OCI-LY7 (cell line): Measurements from ENCODE around the gene FAM32A. TPM values are rescaled to one million over a fixed set of nuclear protein-coding genes. Genes with fewer than 3 reads are reported as not detected.

ENCODE experiments used
- BruUV-seq: library from RNA; stranded (reverse); fragments of 400-500 nt; replicated peaks from 2 replicates; lab custom pipeline; 2021; lab: Mats Ljungman, UMichigan
- CTCF ChIA-PET: fragments of 300-600 bp; sonication (Branson Sonifier 250); formaldehyde crosslinking; loops from one replicate; lab custom pipeline; 2022; ENCODE audit warnings: antibody characterized with exemption; ENCODE audit not compliant: unreplicated experiment; lab: Charles Lee
- POLR2A ChIA-PET: fragments of 300-600 bp; sonication (Branson Sonifier 250); formaldehyde crosslinking; loops from one replicate; lab custom pipeline; 2022; ENCODE audit warnings: antibody characterized with exemption; lab: Charles Lee
- DNase-seq: peaks from one replicate; pipeline ENCODE4 v3.0.0-alpha.2; 2015; ENCODE audit warnings: low spot score
- H2AFZ ChIP-seq: fragments of 200-600 bp; sonication (generic), shearing (Covaris generic); 2 replicates; pipeline ENCODE4 v1.6.1; 2014; ENCODE audit warnings: mild to moderate bottlenecking, antibody characterized with exemption, low read length, moderate library complexity
- H3K27ac ChIP-seq: fragments of 200-600 bp; sonication (generic); 2 replicates; pipeline ENCODE4 v1.5.1; 2014; ENCODE audit warnings: mixed run types, low read depth, mild to moderate bottlenecking, moderate library complexity, low read length, inconsistent platforms; ENCODE audit not compliant: poor library complexity, severe bottlenecking
- H3K36me3 ChIP-seq: fragments of 200-600 bp; sonication (generic); 2 replicates; pipeline ENCODE4 v1.6.1; 2014; ENCODE audit warnings: mild to moderate bottlenecking, antibody characterized with exemption, low read length, moderate library complexity, mixed read lengths; ENCODE audit not compliant: insufficient read depth
- H3K4me1 ChIP-seq: fragments of 200-600 bp; sonication (generic); 2 replicates; pipeline ENCODE4 v1.5.1; 2014; ENCODE audit warnings: mild to moderate bottlenecking, low read length; ENCODE audit not compliant: insufficient read depth, poor library complexity, severe bottlenecking
- H3K4me2 ChIP-seq: fragments of 200-600 bp; sonication (generic); 2 replicates; pipeline ENCODE4 v1.6.1; 2014; ENCODE audit warnings: mild to moderate bottlenecking, low read length
- H3K4me3 ChIP-seq: fragments of 200-600 bp; sonication (generic); 2 replicates; pipeline ENCODE4 v1.5.1; 2014; ENCODE audit warnings: mild to moderate bottlenecking, low read depth, low read length; ENCODE audit not compliant: poor library complexity, severe bottlenecking
- H3K79me2 ChIP-seq: fragments of 200-600 bp; sonication (generic); 2 replicates; pipeline ENCODE4 v1.6.1; 2016; ENCODE audit warnings: low read depth, mild to moderate bottlenecking, low read length, moderate library complexity, mixed read lengths; ENCODE audit not compliant: insufficient read depth
- H3K9me2 ChIP-seq: fragments of 200-600 bp; sonication (generic); 2 replicates; pipeline ENCODE4 v1.6.1; 2016; ENCODE audit warnings: mild to moderate bottlenecking, low read length, mixed read lengths; ENCODE audit not compliant: insufficient read depth
- H3K9me3 ChIP-seq: fragments of 200-600 bp; sonication (generic); 2 replicates; pipeline ENCODE4 v1.6.1; 2014; ENCODE audit warnings: mild to moderate bottlenecking, mixed run types, low read length, mixed read lengths
- H4K20me1 ChIP-seq: fragments of 200-600 bp; sonication (generic); 2 replicates; pipeline ENCODE4 v1.6.1; 2014; ENCODE audit warnings: mild to moderate bottlenecking, antibody characterized with exemption, low read length, moderate library complexity, mixed read lengths; ENCODE audit not compliant: insufficient read depth
- CTCF ChIP-seq: fragments of 200-600 bp; sonication (generic); conservative IDR thresholded peaks from 2 replicates; pipeline ENCODE4 v1.5.1; 2014; ENCODE audit warnings: mild to moderate bottlenecking, antibody characterized with exemption, low read length, moderate library complexity, mixed read lengths
- EZH2phosphoT487 ChIP-seq: fragments of 200-600 bp; sonication (generic); IDR thresholded peaks from 2 replicates; pipeline ENCODE4 v1.6.1; 2018; ENCODE audit warnings: low read depth, borderline replicate concordance, mild to moderate bottlenecking, mixed run types, antibody characterized with exemption, low read length, moderate library complexity, mixed read lengths
- intact Hi-C: fragments of 100-400 bp; cut with micrococcal nuclease; formaldehyde crosslinking; loops from one replicate; pipeline ENCODE4 v1.10.0; 2022; ENCODE audit not compliant: unreplicated experiment
- total RNA-seq, 2 experiments: library from RNA; depleted of rRNA in 1 of 2; stranded (reverse); fragments of >200 nt in 1 of 2; shearing (Covaris generic) in 1 of 2; gene quantifications; 2 replicates each; pipeline ENCODE4 v1.2.3, GENCODE V29; 2014 to 2022

Gene FAM32A
- total RNA-seq, 2 experiments from 2014 or later = 64.5 to 71.0 TPM

- no peak overlapping the region for H3K4me2 ChIP-seq
- no TSS peak for BruUV-seq
- no peak for DNase-seq
- ChIA-PET CTCF (no interaction called here), POLR2A (interaction anchor here (0.5 kb wide), 1 partner anchor 16 kb away, joined by 3 read pairs; no protein-coding TSS in a partner anchor)
- no peak overlapping the region for H3K27ac ChIP-seq
- no peaks in the 10 kb centered on the region for H3K4me1 ChIP-seq
- H3K9me3 ChIP-seq = peaks cover 24% of the 10 kb centered on the region
- no peak for TF ChIP-seq EZH2phosphoT487
- TF ChIP-seq CTCF = no peak
- H3K4me3 ChIP-seq = no peak overlapping the region
- peaks cover 93% of the 10 kb centered on the region for H3K36me3 ChIP-seq
- H2AFZ ChIP-seq = no peak overlapping the region
- intact Hi-C loops = no loop called here
- H4K20me1 ChIP-seq = no peaks in the 10 kb centered on the region
- H3K79me2 ChIP-seq = peaks cover 7% of the 10 kb centered on the region
- no peaks in the 10 kb centered on the region for H3K9me2 ChIP-seq
These were observed 32.7 kb downstream of the FAM32A start for GRCh38 chr19:16217716-16218451.

DNA sequence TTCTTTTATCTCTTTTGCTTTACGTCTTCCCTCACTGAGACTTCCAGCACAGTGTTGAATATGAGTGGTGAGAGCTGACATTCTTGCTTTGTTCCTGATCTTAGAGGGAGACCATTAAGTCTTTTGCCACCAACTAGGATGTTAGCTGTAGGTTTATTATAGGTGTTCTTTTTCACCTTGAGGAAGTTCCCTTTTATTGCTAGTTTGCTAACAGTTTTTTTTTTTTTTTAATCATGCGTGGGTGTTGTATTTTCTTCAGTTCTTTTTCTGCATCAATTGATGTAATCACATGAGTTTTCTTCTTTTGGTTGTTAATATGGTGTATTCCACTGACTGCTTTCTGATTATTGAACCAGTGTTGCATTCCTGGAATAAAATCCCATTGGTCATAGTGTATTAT is 33.6 kb downstream of the FAM32A start:
- no peaks in the 10 kb centered on the region for H3K9me2 ChIP-seq
- BruUV-seq = no TSS peak
- no peaks in the 10 kb centered on the region for H3K79me2 ChIP-seq
- CTCF ChIA-PET = no interaction called here
- no peak overlapping the region for H3K27ac ChIP-seq
- peaks cover 24% of the 10 kb centered on the region for H3K9me3 ChIP-seq
- TF ChIP-seq CTCF (no peak), EZH2phosphoT487 (no peak)
- H3K4me3 ChIP-seq = no peak overlapping the region
- H3K36me3 ChIP-seq = peaks cover 93% of the 10 kb centered on the region
- POLR2A ChIA-PET = no interaction called here
- no peak overlapping the region for H2AFZ ChIP-seq
- H3K4me1 ChIP-seq = no peaks in the 10 kb centered on the region
- H4K20me1 ChIP-seq = no peaks in the 10 kb centered on the region
- H3K4me2 ChIP-seq = no peak overlapping the region
- no peak for DNase-seq
- intact Hi-C loops = no loop called here

DNA sequence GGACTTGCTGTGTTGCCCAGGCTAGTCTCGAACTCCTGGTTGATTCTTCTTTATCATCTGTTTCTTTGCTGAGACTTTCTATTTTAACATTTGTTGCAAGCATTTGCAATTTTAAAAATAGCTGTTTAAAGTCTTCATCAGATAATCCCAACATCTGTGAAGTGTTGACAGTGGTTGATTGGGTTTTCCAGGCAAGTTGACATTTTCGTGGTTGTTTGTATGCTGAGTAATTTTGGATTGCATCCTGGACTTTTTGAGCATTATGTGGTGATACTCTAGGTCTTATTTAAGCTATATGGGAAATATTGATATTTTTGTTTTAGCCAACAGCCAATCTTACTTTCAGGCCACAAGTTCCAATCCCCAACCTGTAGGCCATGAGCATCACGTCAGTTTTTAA is 37.6 kb downstream of the FAM32A start:
- Histone ChIP-seq H3K27ac (no peak overlapping the region), H3K9me2 (no peaks in the 10 kb centered on the region), H3K79me2 (no peaks in the 10 kb centered on the region), H4K20me1 (no peaks in the 10 kb centered on the region), H3K4me2 (no peak overlapping the region), H3K9me3 (peaks cover 24% of the 10 kb centered on the region), H2AFZ (no peak overlapping the region), H3K4me1 (no peaks in the 10 kb centered on the region), H3K36me3 (peaks cover 88% of the 10 kb centered on the region), H3K4me3 (no peak overlapping the region)
- no peak for DNase-seq
- TF ChIP-seq EZH2phosphoT487 (no peak), CTCF (no peak)
- intact Hi-C loops = no loop called here
- CTCF ChIA-PET = no interaction called here
- POLR2A ChIA-PET = no interaction called here
- no TSS peak for BruUV-seq
